ENCODE data around the gene PRR14L.

DNA sequence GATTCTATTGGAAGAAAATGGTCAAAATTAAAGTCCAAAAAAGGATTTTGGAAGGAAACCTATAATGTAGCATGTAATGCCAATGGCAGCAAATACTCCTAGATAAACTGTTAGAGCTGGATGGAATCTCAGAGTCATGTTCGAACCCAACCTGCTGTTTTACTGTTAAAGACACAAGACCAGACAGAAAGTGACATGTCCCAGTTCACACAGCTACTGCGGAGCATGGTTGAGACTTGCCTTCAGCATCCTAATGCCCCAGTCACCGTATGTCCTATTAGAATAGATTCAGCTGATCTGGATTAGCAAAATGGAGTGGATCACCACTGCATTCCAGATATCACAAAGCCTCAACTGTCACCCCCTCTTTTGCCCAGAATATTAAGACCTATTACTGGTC lies 102.9 kb downstream of the PRR14L start:
- TF ChIP-seq, protein P1, sequence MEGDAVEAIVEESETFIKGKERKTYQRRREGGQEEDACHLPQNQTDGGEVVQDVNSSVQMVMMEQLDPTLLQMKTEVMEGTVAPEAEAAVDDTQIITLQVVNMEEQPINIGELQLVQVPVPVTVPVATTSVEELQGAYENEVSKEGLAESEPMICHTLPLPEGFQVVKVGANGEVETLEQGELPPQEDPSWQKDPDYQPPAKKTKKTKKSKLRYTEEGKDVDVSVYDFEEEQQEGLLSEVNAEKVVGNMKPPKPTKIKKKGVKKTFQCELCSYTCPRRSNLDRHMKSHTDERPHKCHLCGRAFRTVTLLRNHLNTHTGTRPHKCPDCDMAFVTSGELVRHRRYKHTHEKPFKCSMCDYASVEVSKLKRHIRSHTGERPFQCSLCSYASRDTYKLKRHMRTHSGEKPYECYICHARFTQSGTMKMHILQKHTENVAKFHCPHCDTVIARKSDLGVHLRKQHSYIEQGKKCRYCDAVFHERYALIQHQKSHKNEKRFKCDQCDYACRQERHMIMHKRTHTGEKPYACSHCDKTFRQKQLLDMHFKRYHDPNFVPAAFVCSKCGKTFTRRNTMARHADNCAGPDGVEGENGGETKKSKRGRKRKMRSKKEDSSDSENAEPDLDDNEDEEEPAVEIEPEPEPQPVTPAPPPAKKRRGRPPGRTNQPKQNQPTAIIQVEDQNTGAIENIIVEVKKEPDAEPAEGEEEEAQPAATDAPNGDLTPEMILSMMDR (IDR thresholded peaks at IDR 0.05) = no peak
- TF ChIP-seq POLR2A (IDR thresholded peaks at IDR 0.05) = no peak
